HEK293T (cell line): ENCODE measurements around the gene HTR2A.

ENCODE experiments used
- ARNT ChIP-seq: fragments of 450-650 bp; IDR thresholded peaks from 2 replicates; pipeline ENCODE4 v1.6.1; 2017; ENCODE audit warnings: mild to moderate bottlenecking
- BHLHE40 ChIP-seq: fragments of 450-650 bp; IDR thresholded peaks from 2 replicates; pipeline ENCODE4 v1.6.1; 2016; ENCODE audit warnings: mild to moderate bottlenecking, moderate library complexity, borderline replicate concordance
- CTBP1 ChIP-seq: fragments of 450-650 bp; IDR thresholded peaks from 2 replicates; pipeline ENCODE4 v1.6.1; 2016; ENCODE audit warnings: borderline replicate concordance
- ELF4 ChIP-seq: fragments of 450-650 bp; IDR thresholded peaks from 2 replicates; pipeline ENCODE4 v1.6.1; 2017; ENCODE audit warnings: antibody characterized with exemption
- FOXA1 ChIP-seq: fragments of 450-650 bp; IDR thresholded peaks from 2 replicates; pipeline ENCODE4 v1.6.1; 2016; ENCODE audit warnings: mild to moderate bottlenecking
- FOXK2 ChIP-seq: fragments of 450-650 bp; IDR thresholded peaks from 2 replicates; pipeline ENCODE4 v1.6.1; 2016; ENCODE audit warnings: mild to moderate bottlenecking
- FOXM1 ChIP-seq: fragments of 450-650 bp; IDR thresholded peaks from 2 replicates; pipeline ENCODE4 v1.6.1; 2017; ENCODE audit warnings: mild to moderate bottlenecking, borderline replicate concordance
- HDGF ChIP-seq: fragments of 450-650 bp; IDR thresholded peaks from 2 replicates; pipeline ENCODE4 v1.6.1; 2017; ENCODE audit warnings: antibody characterized with exemption, borderline replicate concordance
- LEF1 ChIP-seq: fragments of 450-650 bp; IDR thresholded peaks from 2 replicates; pipeline ENCODE4 v1.6.1; 2017; ENCODE audit warnings: mild to moderate bottlenecking, borderline replicate concordance
- NFRKB ChIP-seq: fragments of 450-650 bp; IDR thresholded peaks from 2 replicates; pipeline ENCODE4 v1.6.1; 2016; ENCODE audit warnings: mild to moderate bottlenecking, moderate library complexity
- SP1 ChIP-seq: fragments of 450-650 bp; IDR thresholded peaks from 2 replicates; pipeline ENCODE4 v1.6.1; 2017
- SUZ12 ChIP-seq: fragments of 450-650 bp; IDR thresholded peaks from 2 replicates; pipeline ENCODE4 v1.6.1; 2016; ENCODE audit warnings: mild to moderate bottlenecking
- TARDBP ChIP-seq: fragments of 450-650 bp; IDR thresholded peaks from 2 replicates; pipeline ENCODE4 v1.6.1; 2016
- TF ChIP-seq, protein P1 (sequence below): fragments of 450-650 bp; IDR thresholded peaks from 2 replicates; pipeline ENCODE4 v1.6.1; 2016

DNA sequence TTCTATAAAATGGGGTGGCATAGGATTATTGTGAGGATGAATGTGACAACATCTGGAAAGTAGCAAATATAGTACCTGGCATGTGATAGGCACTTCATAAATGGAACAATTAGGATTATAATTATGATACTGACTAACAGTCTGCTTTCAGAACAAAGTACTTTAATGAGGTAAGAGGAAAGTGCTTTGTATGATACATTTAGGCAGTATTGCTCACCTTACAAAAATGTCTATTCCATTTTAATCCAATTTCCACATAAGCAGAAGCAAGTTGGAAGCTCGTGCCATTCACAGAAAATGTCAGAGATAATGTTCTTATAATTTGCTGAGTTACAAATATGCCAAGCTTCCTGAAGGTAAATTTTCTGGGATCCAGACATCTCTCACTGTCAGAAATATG lies 16.9 kb upstream of the HTR2A start:
- TF ChIP-seq BHLHE40 (no peak), SUZ12 (no peak), TARDBP (no peak), ELF4 (no peak), CTBP1 (no peak), FOXA1 (no peak), SP1 (no peak), LEF1 (no peak), HDGF (no peak), ARNT (no peak), FOXM1 (no peak), FOXK2 (no peak), NFRKB (no peak)
- TF ChIP-seq, protein P1, sequence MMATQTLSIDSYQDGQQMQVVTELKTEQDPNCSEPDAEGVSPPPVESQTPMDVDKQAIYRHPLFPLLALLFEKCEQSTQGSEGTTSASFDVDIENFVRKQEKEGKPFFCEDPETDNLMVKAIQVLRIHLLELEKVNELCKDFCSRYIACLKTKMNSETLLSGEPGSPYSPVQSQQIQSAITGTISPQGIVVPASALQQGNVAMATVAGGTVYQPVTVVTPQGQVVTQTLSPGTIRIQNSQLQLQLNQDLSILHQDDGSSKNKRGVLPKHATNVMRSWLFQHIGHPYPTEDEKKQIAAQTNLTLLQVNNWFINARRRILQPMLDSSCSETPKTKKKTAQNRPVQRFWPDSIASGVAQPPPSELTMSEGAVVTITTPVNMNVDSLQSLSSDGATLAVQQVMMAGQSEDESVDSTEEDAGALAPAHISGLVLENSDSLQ: no peak
